ENCODE data around the gene OPCML.

GRCh38 chr11:132588366-132588765 lies 943.9 kb downstream of the OPCML start:
- TF ChIP-seq CTCF (IDR thresholded peaks at IDR 0.05) (no peak), POLR2AphosphoS5 (IDR thresholded peaks at IDR 0.05; ENCODE audit: low read depth, low read length) (no peak)
- TF ChIP-seq, protein P1, sequence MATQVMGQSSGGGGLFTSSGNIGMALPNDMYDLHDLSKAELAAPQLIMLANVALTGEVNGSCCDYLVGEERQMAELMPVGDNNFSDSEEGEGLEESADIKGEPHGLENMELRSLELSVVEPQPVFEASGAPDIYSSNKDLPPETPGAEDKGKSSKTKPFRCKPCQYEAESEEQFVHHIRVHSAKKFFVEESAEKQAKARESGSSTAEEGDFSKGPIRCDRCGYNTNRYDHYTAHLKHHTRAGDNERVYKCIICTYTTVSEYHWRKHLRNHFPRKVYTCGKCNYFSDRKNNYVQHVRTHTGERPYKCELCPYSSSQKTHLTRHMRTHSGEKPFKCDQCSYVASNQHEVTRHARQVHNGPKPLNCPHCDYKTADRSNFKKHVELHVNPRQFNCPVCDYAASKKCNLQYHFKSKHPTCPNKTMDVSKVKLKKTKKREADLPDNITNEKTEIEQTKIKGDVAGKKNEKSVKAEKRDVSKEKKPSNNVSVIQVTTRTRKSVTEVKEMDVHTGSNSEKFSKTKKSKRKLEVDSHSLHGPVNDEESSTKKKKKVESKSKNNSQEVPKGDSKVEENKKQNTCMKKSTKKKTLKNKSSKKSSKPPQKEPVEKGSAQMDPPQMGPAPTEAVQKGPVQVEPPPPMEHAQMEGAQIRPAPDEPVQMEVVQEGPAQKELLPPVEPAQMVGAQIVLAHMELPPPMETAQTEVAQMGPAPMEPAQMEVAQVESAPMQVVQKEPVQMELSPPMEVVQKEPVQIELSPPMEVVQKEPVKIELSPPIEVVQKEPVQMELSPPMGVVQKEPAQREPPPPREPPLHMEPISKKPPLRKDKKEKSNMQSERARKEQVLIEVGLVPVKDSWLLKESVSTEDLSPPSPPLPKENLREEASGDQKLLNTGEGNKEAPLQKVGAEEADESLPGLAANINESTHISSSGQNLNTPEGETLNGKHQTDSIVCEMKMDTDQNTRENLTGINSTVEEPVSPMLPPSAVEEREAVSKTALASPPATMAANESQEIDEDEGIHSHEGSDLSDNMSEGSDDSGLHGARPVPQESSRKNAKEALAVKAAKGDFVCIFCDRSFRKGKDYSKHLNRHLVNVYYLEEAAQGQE (IDR thresholded peaks at IDR 0.05; ENCODE audit: insufficient read depth in 1 of 2, low read depth in 2 of 2, low read length in 1 of 2) = no peak
